Large intestine (tissue), 3 donors: Measurements from ENCODE around the gene ST8SIA4. TPM values are rescaled to one million over a fixed set of nuclear protein-coding genes. Genes with fewer than 3 reads are reported as not detected.

Source experiments
- DNase-seq, 2 donors: peaks; one replicate each; pipeline versions ENCODE4 v3.0.0 to v3.0.0-alpha.2; 2013
- H3K27ac ChIP-seq: one replicate; pipeline ENCODE4 v1.5.1; 2013; ENCODE audit warnings: low read length
- H3K27me3 ChIP-seq: 2 replicates; pipeline ENCODE4 v1.6.1; 2013; ENCODE audit warnings: low read length; ENCODE audit not compliant: control insufficient read depth, insufficient read depth
- H3K36me3 ChIP-seq: 2 replicates; pipeline ENCODE4 v1.6.1; 2013; ENCODE audit warnings: low read length; ENCODE audit not compliant: control insufficient read depth, insufficient read depth
- H3K4me1 ChIP-seq: one replicate; pipeline ENCODE4 v1.6.1; 2013; ENCODE audit warnings: low read length; ENCODE audit not compliant: control insufficient read depth, insufficient read depth
- H3K4me3 ChIP-seq: one replicate; pipeline ENCODE4 v1.5.1; 2013; ENCODE audit warnings: low read length
- H3K9me3 ChIP-seq: one replicate; pipeline ENCODE4 v1.6.1; 2013; ENCODE audit warnings: mild to moderate bottlenecking, low read depth, low read length, moderate library complexity; ENCODE audit not compliant: control insufficient read depth
- WGBS: methylation state at CpG from one replicate; pipeline ENCODE4 v1.1.5; 2013; ENCODE audit warnings: low lambda C conversion rate; ENCODE audit not compliant: insufficient coverage; 5-methylcytosine and 5-hydroxymethylcytosine counted together
- polyA plus RNA-seq: library from polyadenylated mRNA; unstranded; fragments of 120-200 nt; gene quantifications from one replicate; pipeline ENCODE4 v1.2.1, GENCODE V29; 2013

Gene ST8SIA4
- polyA plus RNA-seq, 1 donor = 4.7 TPM

DNA sequence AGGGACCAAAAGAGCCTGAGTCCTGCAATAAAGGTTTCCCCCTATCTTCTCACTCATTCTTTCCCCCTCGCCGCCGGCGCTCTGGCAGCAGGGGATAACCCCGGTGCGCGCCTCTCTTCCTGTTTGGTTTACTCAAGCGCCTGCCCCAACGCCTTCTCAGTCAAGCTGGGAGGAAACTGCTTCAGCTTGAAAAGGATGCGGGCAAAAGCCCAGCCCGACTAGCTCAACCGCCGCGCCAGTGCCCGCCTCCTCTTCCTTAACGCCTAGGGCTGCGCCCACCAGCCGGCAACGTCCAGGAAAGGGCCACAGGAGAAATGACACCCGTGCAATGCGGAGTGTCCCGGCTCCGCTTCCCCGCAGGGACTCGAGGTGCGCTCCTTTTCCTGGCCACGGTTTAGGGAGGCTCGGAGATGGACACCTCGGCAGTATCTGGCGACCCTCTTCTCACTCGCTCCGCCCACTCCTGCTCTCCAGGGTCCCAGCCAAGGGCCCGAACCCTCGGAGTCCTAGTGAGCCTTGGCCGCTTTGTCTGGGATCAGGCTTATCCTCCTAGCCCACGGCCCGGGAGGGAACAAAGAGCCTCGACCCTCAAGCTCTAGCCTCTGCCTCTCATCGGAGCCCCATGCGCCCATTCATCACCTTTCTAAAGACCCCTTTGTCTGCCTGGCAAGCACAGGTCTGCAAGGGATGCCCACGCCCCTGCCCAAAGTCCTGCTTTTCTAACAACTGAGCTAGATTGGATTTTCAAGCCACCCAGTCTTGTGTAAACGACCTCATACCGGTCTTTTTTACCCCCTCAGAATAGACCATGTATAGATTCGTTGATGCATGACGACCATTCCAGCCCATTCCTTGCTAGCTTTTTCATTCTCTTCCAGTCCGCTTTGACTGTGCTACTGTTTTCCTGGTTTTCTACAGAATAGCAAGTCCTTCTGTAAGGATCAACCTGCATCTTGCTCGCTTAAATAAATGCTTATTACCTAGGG is 2.0 kb downstream of the ST8SIA4 start:
- no peaks in the 10 kb centered on the region for H3K9me3 ChIP-seq
- no peaks in the 10 kb centered on the region for H3K36me3 ChIP-seq
- 0% methylated on average over 4 of the region's 47 CpGs for whole genome bisulfite sequencing
- H3K4me1 ChIP-seq = no peaks in the 10 kb centered on the region
- H3K27ac ChIP-seq = peak overlapping the region; percentile 59
- H3K4me3 ChIP-seq = peak overlapping the region; percentile 50
- peaks cover 52% of the 10 kb centered on the region for H3K27me3 ChIP-seq
- peak; percentile 34 to 51 for DNase-seq

DNA sequence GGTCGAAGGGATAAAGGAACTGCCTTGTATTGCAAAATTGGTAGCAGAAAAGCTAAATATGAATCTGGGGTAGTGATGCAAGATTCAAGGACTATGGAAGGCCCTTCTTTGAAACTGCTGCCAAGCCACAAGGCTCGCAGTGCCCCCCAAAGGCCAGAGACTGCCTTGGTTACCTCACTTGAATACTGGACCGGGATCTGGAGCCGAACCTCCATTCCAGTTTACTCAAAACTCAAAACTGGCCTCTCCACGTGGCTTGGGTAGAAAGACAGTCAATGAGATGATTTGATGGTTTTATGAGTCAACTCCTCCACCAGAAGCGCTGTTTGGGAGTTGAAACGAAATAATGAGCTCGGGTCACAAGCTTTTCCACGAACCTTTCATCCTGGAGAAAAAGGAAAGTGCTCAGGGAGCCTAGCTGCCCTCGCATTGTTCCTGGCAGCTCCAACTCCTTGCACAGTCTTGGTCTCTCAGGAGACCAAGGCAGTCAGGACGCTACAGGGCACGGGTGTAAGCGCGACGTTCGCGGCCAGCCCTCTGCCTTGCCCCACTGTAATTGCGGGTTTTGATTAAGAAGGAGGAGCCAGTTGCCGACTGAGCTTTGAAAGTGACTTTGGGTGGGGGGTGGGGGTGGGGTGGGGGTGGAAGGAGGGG is 2.8 kb downstream of the ST8SIA4 start:
- peak; percentile 3 to 27 for DNase-seq
- peaks cover 50% of the 10 kb centered on the region for H3K27me3 ChIP-seq
- 33% methylated on average over 1 of the region's 19 CpGs for WGBS
- H3K4me3 ChIP-seq = peak overlapping the region; percentile 50
- H3K27ac ChIP-seq = peak overlapping the region; percentile 13
- no peaks in the 10 kb centered on the region for H3K36me3 ChIP-seq
- H3K4me1 ChIP-seq = no peaks in the 10 kb centered on the region
- no peaks in the 10 kb centered on the region for H3K9me3 ChIP-seq

DNA sequence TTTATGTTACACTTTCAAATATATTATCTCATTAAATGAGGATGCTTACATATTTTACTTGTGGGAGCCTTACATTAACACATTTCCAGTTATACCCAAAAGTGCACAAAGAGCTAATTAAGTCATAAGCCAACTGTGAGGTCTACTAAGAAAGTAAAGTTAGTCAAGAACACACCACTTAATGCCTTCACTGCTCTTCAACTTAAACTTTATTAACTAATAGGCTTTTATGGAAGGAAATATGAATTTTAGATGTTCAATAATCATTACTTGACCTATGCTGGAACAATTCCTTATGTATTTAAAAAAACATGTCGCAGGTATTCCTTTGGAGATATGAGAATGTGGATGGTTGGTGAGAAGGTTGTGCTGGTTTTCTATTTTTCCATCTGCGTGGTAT is 3.4 kb downstream of the ST8SIA4 start:
- Histone ChIP-seq H3K4me3 (no peak overlapping the region), H3K27ac (no peak overlapping the region), H3K9me3 (no peaks in the 10 kb centered on the region), H3K27me3 (peaks cover 45% of the 10 kb centered on the region), H3K4me1 (no peaks in the 10 kb centered on the region), H3K36me3 (no peaks in the 10 kb centered on the region)
- WGBS = 100% methylated on average over 1 of the region's 2 CpGs
- DNase-seq = no peak

DNA sequence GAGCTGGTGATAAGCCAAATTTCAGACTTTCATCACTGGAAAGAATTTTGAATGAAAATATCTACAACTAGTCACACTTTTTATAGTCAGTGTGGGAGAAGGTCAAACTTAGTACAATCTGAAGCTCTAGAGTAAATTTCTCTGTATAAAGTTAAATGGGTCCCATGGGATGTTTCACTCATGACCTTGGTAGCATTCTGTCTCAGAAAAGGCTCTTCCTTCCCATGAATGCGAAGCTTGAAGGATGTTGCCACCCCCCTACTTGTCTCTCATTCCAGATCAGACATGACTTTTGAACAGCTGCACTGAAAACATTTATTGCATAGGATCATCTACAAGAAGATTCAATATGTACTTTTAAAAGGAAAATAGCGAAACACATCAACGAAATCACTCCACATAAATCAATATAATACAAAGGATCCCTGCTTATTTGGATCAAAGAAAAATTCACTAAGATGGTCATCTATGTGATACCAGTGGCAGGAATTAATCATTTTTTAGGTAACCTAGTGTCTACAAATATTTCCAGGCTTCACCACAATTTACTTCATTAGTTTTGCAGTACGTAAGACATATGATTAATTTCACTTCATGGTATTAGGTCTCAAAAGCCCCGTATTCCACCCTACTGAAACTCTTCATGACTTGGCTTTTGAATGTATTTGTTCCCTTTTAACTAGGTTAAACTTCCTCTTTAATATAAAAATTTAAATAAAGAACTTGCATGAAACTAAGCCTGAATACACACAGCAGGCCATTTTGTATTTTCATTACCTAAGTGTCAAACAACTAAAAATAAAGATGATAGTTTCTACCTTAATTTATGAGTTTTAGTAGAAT is 4.4 kb downstream of the ST8SIA4 start:
- H3K9me3 ChIP-seq = no peaks in the 10 kb centered on the region

DNA sequence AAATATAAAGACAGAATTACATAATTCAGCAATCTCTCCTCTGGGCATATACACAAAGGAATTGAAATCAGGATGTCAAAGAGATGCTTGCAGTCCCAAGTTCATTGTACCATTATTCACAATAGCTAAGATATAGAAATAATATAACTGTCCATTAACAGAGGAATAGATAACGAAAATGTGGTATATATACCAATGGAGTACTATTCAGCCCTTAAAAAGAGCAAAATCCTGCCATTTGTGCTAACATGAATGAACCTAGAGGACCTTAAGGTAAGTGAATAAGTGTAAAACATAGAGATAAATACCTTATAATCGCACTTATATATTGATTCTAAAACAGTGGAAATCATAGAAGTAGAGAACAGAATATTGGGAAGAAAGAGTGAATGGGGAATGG is 7.0 kb downstream of the ST8SIA4 start:
- no peaks in the 10 kb centered on the region for H3K9me3 ChIP-seq
- WGBS = no CpG with 5 or more reads among the region's 2 CpGs

More for the DNA sequence above, 4.4 kb downstream of the ST8SIA4 start:
- no peaks in the 10 kb centered on the region for H3K4me1 ChIP-seq
- DNase-seq = no peak
- peaks cover 36% of the 10 kb centered on the region for H3K27me3 ChIP-seq
- 72% methylated on average over 4 of the region's 5 CpGs for WGBS
- H3K27ac ChIP-seq = no peak overlapping the region
- H3K36me3 ChIP-seq = no peaks in the 10 kb centered on the region
- no peak overlapping the region for H3K4me3 ChIP-seq

DNA sequence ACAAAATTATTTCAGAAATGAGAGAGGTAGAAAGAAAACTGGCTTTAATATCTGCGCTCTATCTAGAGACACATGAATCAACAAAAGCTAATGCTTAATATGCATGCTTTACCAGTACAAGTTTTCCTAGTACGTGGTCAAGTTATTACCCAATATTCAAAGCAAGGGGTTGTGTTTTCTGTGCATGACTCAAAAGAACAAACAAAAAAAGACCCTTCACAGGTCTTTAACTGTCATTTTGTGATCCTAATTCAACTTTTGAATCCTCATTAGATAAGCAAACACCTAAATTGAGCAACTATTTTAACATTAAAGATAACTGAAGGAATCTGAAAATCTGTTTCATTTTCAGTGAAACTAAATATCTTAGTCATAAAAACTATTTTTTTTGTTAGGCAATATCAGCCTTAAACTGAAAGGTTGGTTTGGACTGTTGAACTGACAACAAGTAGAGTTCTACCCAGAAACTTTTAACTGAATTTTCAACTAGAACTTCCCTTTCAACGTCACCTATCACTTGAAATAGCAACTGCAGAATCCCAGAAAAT is 12.5 kb downstream of the ST8SIA4 start:
- Histone ChIP-seq H3K9me3 (no peaks in the 10 kb centered on the region), H3K27ac (no peak overlapping the region), H3K27me3 (no peaks in the 10 kb centered on the region), H3K4me1 (no peaks in the 10 kb centered on the region), H3K36me3 (no peaks in the 10 kb centered on the region), H3K4me3 (no peak overlapping the region)
- DNase-seq = no peak
- no CpG with 5 or more reads among the region's 3 CpGs for WGBS

More for the DNA sequence above, 7.0 kb downstream of the ST8SIA4 start:
- DNase-seq = no peak
- Histone ChIP-seq H3K4me3 (no peak overlapping the region), H3K4me1 (no peaks in the 10 kb centered on the region), H3K27me3 (peaks cover 11% of the 10 kb centered on the region), H3K36me3 (no peaks in the 10 kb centered on the region), H3K27ac (no peak overlapping the region)

DNA sequence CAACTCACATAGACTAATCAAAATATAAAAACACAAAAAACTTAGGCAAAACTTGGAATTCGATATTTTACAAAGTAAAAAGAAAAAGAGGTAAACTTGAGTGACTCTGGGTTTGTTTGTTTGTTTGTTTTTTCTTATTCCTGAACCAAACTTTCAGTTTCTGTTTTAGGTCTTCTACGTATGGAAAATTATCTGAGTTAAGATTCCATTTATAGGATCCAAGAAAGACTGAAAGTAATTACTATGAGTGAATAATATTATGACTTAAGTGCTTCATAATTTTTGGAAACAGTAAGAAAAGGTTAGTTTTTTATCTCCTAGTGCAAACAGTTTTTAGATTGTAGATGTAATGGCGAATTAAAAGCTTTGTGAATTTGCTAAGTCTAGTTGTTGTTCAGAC is 13.2 kb downstream of the ST8SIA4 start:
- Histone ChIP-seq H3K9me3 (no peaks in the 10 kb centered on the region), H3K27ac (no peak overlapping the region), H3K36me3 (no peaks in the 10 kb centered on the region), H3K27me3 (no peaks in the 10 kb centered on the region), H3K4me1 (no peaks in the 10 kb centered on the region), H3K4me3 (no peak overlapping the region)
- 78% methylated on average over 2 of the region's 3 CpGs for WGBS
- DNase-seq = no peak

DNA sequence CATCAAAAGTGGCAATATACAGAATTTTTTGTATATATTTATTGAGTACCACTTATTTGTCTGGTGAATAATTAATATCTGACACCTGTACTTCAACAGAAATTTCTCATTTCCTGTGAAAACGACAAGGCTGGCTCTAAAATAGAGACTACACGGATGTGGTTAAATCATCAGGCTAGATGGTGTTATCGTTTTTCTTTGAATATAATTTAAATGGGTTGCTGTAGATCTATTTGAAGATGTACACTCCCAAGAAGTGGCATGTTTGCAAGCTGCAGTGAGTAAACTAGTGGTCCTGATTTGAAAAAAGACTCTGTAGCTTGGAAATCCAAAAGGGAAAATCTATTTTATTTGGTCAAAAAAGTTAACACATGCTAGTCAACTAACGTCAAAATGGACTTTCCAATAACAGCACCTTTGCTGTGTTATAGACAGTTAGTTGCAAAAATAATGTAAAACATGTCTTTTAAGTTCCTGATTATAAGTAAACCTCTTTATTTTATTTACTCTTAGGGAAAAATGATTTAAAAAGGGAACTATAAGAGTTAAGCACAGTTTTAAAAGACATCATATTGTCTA is 13.8 kb downstream of the ST8SIA4 start:
- no peaks in the 10 kb centered on the region for H3K4me1 ChIP-seq
- no peaks in the 10 kb centered on the region for H3K27me3 ChIP-seq
- no peaks in the 10 kb centered on the region for H3K9me3 ChIP-seq
- H3K27ac ChIP-seq = no peak overlapping the region
- no peak for DNase-seq
- no peak overlapping the region for H3K4me3 ChIP-seq
- WGBS = 75% methylated on average over 1 of the region's 4 CpGs
- no peaks in the 10 kb centered on the region for H3K36me3 ChIP-seq

DNA sequence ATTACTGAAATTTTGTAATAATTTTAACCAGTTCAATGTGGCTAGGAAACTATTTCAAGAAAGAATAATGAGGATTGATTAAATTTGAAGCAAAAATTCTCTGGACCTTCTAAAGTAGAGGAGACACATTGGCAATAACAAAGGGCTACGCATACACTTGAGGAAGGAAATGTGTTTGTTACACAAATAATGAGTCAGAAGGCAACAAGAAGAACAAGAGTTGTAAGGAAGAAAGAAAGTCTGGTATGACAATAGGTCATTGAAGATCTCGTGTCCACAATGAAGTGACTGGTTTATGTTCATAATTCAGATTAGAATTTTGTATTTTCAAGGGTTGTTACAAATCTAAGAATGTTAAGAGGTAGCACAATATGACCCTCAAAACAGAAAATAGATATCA is 25.8 kb downstream of the ST8SIA4 start:
- no peaks in the 10 kb centered on the region for H3K9me3 ChIP-seq
- no peaks in the 10 kb centered on the region for H3K4me1 ChIP-seq
- no peak overlapping the region for H3K4me3 ChIP-seq
- no peaks in the 10 kb centered on the region for H3K27me3 ChIP-seq
- 100% methylated on average over 1 of the region's 2 CpGs for WGBS
- no peak for DNase-seq
- no peaks in the 10 kb centered on the region for H3K36me3 ChIP-seq
- H3K27ac ChIP-seq = no peak overlapping the region
